ENCODE data around the gene TPST1. TPM values are rescaled to one million over a fixed set of nuclear protein-coding genes. Genes with fewer than 3 reads are reported as not detected.

Gene TPST1
- total RNA-seq, 1 experiment from 2014 or later, result 15.9 TPM

GRCh38 chr7:66279912-66280311 lies 74.8 kb downstream of the TPST1 start:
- H3K56ac ChIP-seq (ENCODE audit: insufficient read length, low read depth, low read length), result no peak overlapping the region
- H3K27me3 Mint-ChIP-seq (ENCODE audit: low read depth), result no peaks in the 10 kb centered on the region
- DNase-seq, result no peak
- H3K4ac ChIP-seq (ENCODE audit: low read depth, low read length), result no peak overlapping the region
- no peak overlapping the region for H4K8ac ChIP-seq (replicated peaks; ENCODE audit: insufficient read length, low read depth, low read length)
- H3K23me2 ChIP-seq (ENCODE audit: insufficient read length, low read depth, low read length, poor library complexity, severe bottlenecking), result no peaks in the 10 kb centered on the region
- H3K27ac ChIP-seq (ENCODE audit: insufficient read length, low read depth, low read length), result no peak overlapping the region
- H3K4me3 Mint-ChIP-seq, result no peak overlapping the region
- H2AK5ac ChIP-seq (ENCODE audit: insufficient read length, low read length), result no peak overlapping the region
- no peak overlapping the region for H4K5ac ChIP-seq (ENCODE audit: insufficient read length, low read depth, low read length)
- H2AFZ ChIP-seq (ENCODE audit: low read length), result no peak overlapping the region
- H2BK12ac ChIP-seq (ENCODE audit: insufficient read length, low read depth, low read length), result no peak overlapping the region
- no peak overlapping the region for H2BK15ac ChIP-seq (ENCODE audit: low read depth, low read length)
- peaks cover 16 to 18% of the 10 kb centered on the region in 2 experiments for H3K4me1 Mint-ChIP-seq
- H3K18ac ChIP-seq (ENCODE audit: insufficient read length, low read depth, low read length), result no peak overlapping the region
- TF ChIP-seq CTCF (conservative IDR thresholded peaks at IDR 0.05), result no peak
- no peaks in the 10 kb centered on the region for H3K9me3 Mint-ChIP-seq
- H3K36me3 Mint-ChIP-seq (ENCODE audit: insufficient read depth in 1 of 3, low read depth in 3 of 3), result no peaks in the 10 kb centered on the region
- no peak overlapping the region for H3K4me2 ChIP-seq (ENCODE audit: insufficient read depth, insufficient read length, low read length)
- H4K20me1 ChIP-seq (ENCODE audit: control insufficient read depth, insufficient read depth, insufficient read length), result no peaks in the 10 kb centered on the region
- H3K14ac ChIP-seq (ENCODE audit: insufficient read depth, low read length), result no peak overlapping the region
- H3K9ac ChIP-seq (ENCODE audit: extremely low read depth, insufficient read length, low read length), result no peak overlapping the region
- WGBS (ENCODE audit: extremely low coverage, insufficient read length, low lambda C conversion rate), result no CpG with 5 or more reads among the region's 7 CpGs
- no peak overlapping the region for H3T11ph ChIP-seq (ENCODE audit: low read length)
- no peak overlapping the region for H2BK20ac ChIP-seq (ENCODE audit: low read depth, low read length, poor library complexity, severe bottlenecking)
- H3K27ac Mint-ChIP-seq, result no peak overlapping the region
- H3K23ac ChIP-seq (ENCODE audit: insufficient read length, low read depth, low read length), result no peak overlapping the region
- no peak overlapping the region for H2BK120ac ChIP-seq (ENCODE audit: low read depth, low read length, poor library complexity, severe bottlenecking)
- no peak overlapping the region for H4K91ac ChIP-seq (ENCODE audit: insufficient read length, low read depth, low read length)
- H2BK5ac ChIP-seq (ENCODE audit: insufficient read length, low read length), result no peak overlapping the region
- H3K79me2 ChIP-seq (ENCODE audit: insufficient read depth, low read length), result no peaks in the 10 kb centered on the region
- no peaks in the 10 kb centered on the region for H3K79me1 ChIP-seq (ENCODE audit: insufficient read depth, low read depth, low read length, poor library complexity, severe bottlenecking)
- H3K4me1 ChIP-seq (ENCODE audit: insufficient read depth, low read length), result no peaks in the 10 kb centered on the region
- no peaks in the 10 kb centered on the region for H3K27me3 ChIP-seq (ENCODE audit: insufficient read depth, low read length)
- no peaks in the 10 kb centered on the region for H3K9me3 ChIP-seq (ENCODE audit: control insufficient read depth, low read depth, low read length)
